DOHH2 (cell line): ENCODE data around the gene INO80.

Source experiments
- CTCF ChIP-seq: fragments of 200-600 bp; sonication (generic); IDR thresholded peaks from one replicate; pipeline ENCODE4 v1.5.1; 2014; ENCODE audit warnings: antibody characterized with exemption, mild to moderate bottlenecking, low read depth, low read length; ENCODE audit not compliant: poor library complexity, severe bottlenecking
- EZH2phosphoT487 ChIP-seq: fragments of 200-600 bp; sonication (generic); IDR thresholded peaks from 2 replicates; pipeline ENCODE4 v1.6.1; 2017; ENCODE audit warnings: borderline replicate concordance, mild to moderate bottlenecking, antibody characterized with exemption, low read length, moderate library complexity, mixed read lengths

DNA sequence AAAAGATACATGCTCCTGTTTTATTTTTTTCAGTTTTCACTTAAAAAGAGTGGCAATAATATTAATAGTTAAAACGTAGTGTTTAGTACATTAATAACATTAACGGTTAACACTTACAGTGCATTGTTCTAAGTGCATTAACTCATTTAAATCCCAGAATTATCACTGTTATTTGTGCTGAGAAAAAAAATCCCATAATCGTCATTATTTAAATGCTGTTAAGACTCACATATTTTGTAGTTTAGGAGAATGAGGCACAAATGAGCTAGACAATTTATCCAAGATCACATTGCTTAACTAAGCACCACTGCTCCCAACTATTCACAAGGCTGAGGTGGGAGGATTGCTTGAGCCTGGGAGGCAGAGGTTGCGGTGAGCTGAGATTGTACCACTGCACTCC lies 127.9 kb downstream of the INO80 start:
- TF ChIP-seq CTCF (no peak), EZH2phosphoT487 (no peak)
